ENCODE measurements around the gene GDF9. TPM values are rescaled to one million over a fixed set of nuclear protein-coding genes. Genes with fewer than 3 reads are reported as not detected.

GDF9 gene
- total RNA-seq, 1 experiment from 2014 or later: 0.42 TPM

GRCh38 chr5:132822650-132823480, 43.4 kb downstream of the GDF9 start (continued):
- TF ChIP-seq STAT6 (CRISPR knock-in tag; conservative IDR thresholded peaks at IDR 0.05; ENCODE audit: low read depth) (no peak), ATF2 (CRISPR knock-in tag; IDR thresholded peaks at IDR 0.05; ENCODE audit: borderline replicate concordance, low read depth) (peak; percentile 73; the same call in 1 of the 2 replicates), ZNF121 (CRISPR knock-in tag; IDR thresholded peaks at IDR 0.05) (no peak), JUN (CRISPR knock-in tag; IDR thresholded peaks at IDR 0.05) (no peak), ATF3 (CRISPR knock-in tag; conservative IDR thresholded peaks at IDR 0.05) (no peak), ZNF317 (CRISPR knock-in tag; IDR thresholded peaks at IDR 0.05; ENCODE audit: borderline replicate concordance, low read depth) (0 out of 2 replicates have a peak, but pooled peaks have one; percentile 35), ZNF423 (CRISPR knock-in tag; IDR thresholded peaks at IDR 0.05) (peak; percentile 35; the same call in 1 of the 2 replicates), CDX4 (CRISPR knock-in tag; IDR thresholded peaks at IDR 0.05; ENCODE audit: borderline replicate concordance) (no peak), FOXJ3 (CRISPR knock-in tag; IDR thresholded peaks at IDR 0.05; ENCODE audit: borderline replicate concordance) (no peak), E2F1 (CRISPR knock-in tag; IDR thresholded peaks at IDR 0.05) (peak; percentile 64; the same call in 1 of the 2 replicates), ZBTB21 (CRISPR knock-in tag; IDR thresholded peaks at IDR 0.05; ENCODE audit: borderline replicate concordance) (no peak; the same call in 1 of the 2 replicates), AFF4 (CRISPR knock-in tag; IDR thresholded peaks at IDR 0.05; ENCODE audit: borderline replicate concordance) (0 out of 2 replicates have a peak, but pooled peaks have one; percentile 86), ZNF532 (CRISPR knock-in tag; IDR thresholded peaks at IDR 0.05; ENCODE audit: borderline replicate concordance) (no peak; the same call in 1 of the 2 replicates), SP1 (CRISPR knock-in tag; conservative IDR thresholded peaks at IDR 0.05) (no peak; the same call in 1 of the 2 replicates), ERG (CRISPR knock-in tag; IDR thresholded peaks at IDR 0.05) (no peak), NR2C2 (CRISPR knock-in tag; IDR thresholded peaks at IDR 0.05) (0 out of 2 replicates have a peak, but pooled peaks have one; percentile 46), E2F5 (CRISPR knock-in tag; IDR thresholded peaks at IDR 0.05) (peak; percentile 88; the same call in 1 of the 2 replicates), SOX15 (CRISPR knock-in tag; IDR thresholded peaks at IDR 0.05) (no peak), TEAD4 (CRISPR knock-in tag; IDR thresholded peaks at IDR 0.05) (no peak)
